PC-9 (cell line): ENCODE results near the gene GPSM1.
"Not testable (repeated sequence)": the region's sequence is repeated elsewhere in the genome, so short reads cannot be mapped to it uniquely, and the experiment has no call there.

Source experiments
- EZH2 ChIP-seq: fragments of 200-600 bp; sonication (generic); IDR thresholded peaks from 2 replicates; pipeline ENCODE4 v1.8.0; 2017; ENCODE audit warnings: antibody characterized with exemption, low read depth
- TF ChIP-seq, protein P1 (sequence below): fragments of 200-600 bp; sonication (generic); conservative IDR thresholded peaks from 2 replicates; pipeline ENCODE4 v1.6.1; 2017; ENCODE audit warnings: mixed run types, antibody characterized with exemption, mild to moderate bottlenecking, moderate library complexity

DNA sequence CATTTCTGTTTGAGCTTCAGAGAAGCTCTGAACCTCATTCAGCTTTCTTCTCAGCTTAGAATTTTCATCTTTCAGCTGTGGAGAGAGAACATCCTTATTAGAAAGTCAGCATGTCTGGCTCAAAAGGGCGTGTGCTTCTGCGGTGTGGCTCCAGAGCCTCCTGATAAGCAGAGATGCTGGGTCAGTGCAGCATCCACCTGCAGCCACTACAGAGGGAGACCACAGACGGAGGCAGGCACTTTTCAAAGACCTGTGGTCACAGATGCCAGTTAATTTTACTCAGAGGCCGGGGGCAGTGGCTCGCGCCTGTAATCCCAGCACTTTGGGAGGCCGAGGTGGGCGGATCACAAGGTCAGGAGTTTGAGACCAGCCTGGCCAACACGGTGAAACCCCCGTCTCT lies 78.6 kb downstream of the GPSM1 start:
- TF ChIP-seq EZH2: not testable (repeated sequence)
- TF ChIP-seq, protein P1, sequence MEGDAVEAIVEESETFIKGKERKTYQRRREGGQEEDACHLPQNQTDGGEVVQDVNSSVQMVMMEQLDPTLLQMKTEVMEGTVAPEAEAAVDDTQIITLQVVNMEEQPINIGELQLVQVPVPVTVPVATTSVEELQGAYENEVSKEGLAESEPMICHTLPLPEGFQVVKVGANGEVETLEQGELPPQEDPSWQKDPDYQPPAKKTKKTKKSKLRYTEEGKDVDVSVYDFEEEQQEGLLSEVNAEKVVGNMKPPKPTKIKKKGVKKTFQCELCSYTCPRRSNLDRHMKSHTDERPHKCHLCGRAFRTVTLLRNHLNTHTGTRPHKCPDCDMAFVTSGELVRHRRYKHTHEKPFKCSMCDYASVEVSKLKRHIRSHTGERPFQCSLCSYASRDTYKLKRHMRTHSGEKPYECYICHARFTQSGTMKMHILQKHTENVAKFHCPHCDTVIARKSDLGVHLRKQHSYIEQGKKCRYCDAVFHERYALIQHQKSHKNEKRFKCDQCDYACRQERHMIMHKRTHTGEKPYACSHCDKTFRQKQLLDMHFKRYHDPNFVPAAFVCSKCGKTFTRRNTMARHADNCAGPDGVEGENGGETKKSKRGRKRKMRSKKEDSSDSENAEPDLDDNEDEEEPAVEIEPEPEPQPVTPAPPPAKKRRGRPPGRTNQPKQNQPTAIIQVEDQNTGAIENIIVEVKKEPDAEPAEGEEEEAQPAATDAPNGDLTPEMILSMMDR: not testable (repeated sequence)
